HCT116 (cell line): ENCODE measurements around the gene APOC1.
A peak's percentile ranks its signal among the peaks of the same experiment; 100 is the strongest.

ENCODE experiments used
- CTCF ChIP-seq, 3 experiments: fragments of 200-600 bp in 1 of 3; sonication (generic) in 1 of 3; IDR thresholded peaks in 2 of 3; conservative IDR thresholded peaks in 1 of 3; 2 replicates each; pipeline ENCODE4 v1.5.1; 2012 to 2017; ENCODE audit warnings: low read depth in 2 of 3, low read length in 2 of 3, antibody characterized with exemption in 1 of 3, borderline replicate concordance in 1 of 3, control low read depth in 1 of 3, mild to moderate bottlenecking in 1 of 3, mixed read lengths in 1 of 3, mixed run types in 1 of 3, moderate library complexity in 1 of 3; ENCODE audit not compliant: insufficient read depth in 1 of 3
- POLR2A ChIP-seq: IDR thresholded peaks from 2 replicates; pipeline ENCODE4 v1.7.0; 2011; ENCODE audit warnings: borderline replicate concordance; ENCODE audit not compliant: insufficient read depth, insufficient read length; ENCODE audit errors: extremely low read depth
- REST ChIP-seq: IDR thresholded peaks from 2 replicates; pipeline ENCODE4 v1.6.1; 2012; ENCODE audit warnings: low read depth
- TCF7L2 ChIP-seq: IDR thresholded peaks from 2 replicates; pipeline ENCODE4 v1.7.0; 2011; ENCODE audit warnings: borderline replicate concordance, inconsistent platforms; ENCODE audit not compliant: insufficient read depth, insufficient read length; ENCODE audit errors: extremely low read depth
- ZFX ChIP-seq: fragments of 450-650 bp; IDR thresholded peaks from 2 replicates; pipeline ENCODE4 v1.6.1; 2017

- no peak for TF ChIP-seq CTCF (IDR thresholded peaks at IDR 0.05 in 2 of 3, conservative IDR thresholded peaks at IDR 0.05 in 1 of 3; ENCODE audit: borderline replicate concordance in 1 of 3, insufficient read depth in 1 of 3, low read depth in 2 of 3, low read length in 2 of 3)
- TF ChIP-seq REST = no peak
- peak; percentile 56 for TF ChIP-seq TCF7L2
- no peak for TF ChIP-seq ZFX
- peak; percentile 96 for TF ChIP-seq POLR2A
Measured at GRCh38 chr19:44890366-44891015, 23.9 kb upstream of the APOC1 start.
